K562 (cell line): Measurements from ENCODE around the gene GPC2. TPM values are rescaled to one million over a fixed set of nuclear protein-coding genes. Genes with fewer than 3 reads are reported as not detected.

Experiments
- BMI1 ChIP-seq: fragments of 150-350 bp; IDR thresholded peaks from 2 replicates; pipeline ENCODE4 v1.6.1; 2014; ENCODE audit warnings: low read length
- HDAC2 ChIP-seq: fragments of 450-650 bp; IDR thresholded peaks from 2 replicates; pipeline ENCODE4 v1.6.1; 2016; ENCODE audit warnings: mild to moderate bottlenecking
- KAT7 ChIP-seq: sonication (generic); formaldehyde crosslinking; IDR thresholded peaks from 2 replicates; pipeline ENCODE4 v1.8.0; 2022; ENCODE audit warnings: missing genetic modification reagents, mild to moderate bottlenecking, borderline replicate concordance
- LCOR ChIP-seq: sonication (generic); formaldehyde crosslinking; IDR thresholded peaks from 2 replicates; pipeline ENCODE4 v1.8.0; 2022; ENCODE audit warnings: mild to moderate bottlenecking, missing genetic modification reagents
- polyA plus RNA-seq, 8 experiments: library from polyadenylated mRNA; depleted of rRNA in 4 of 8; stranded (reverse) in 5 of 8; unstranded in 3 of 8; fragments of >200 nt; fragmentation: Nextera tagmentation in 2 of 8; fragmentation: Illumina TruSeq in 1 of 8; extraction: Ambion mirVana in 2 of 8; extraction: Trizol in 1 of 8; gene quantifications; 2 replicates each; pipeline versions ENCODE4 v1.2.1 to v1.2.3, GENCODE V29; 2011 to 2014; ENCODE audit warnings: inconsistent platforms in 1 of 8, missing spikeins in 1 of 8
- total RNA-seq, 7 experiments: library from RNA; depleted of rRNA in 6 of 7; stranded (reverse); fragments of >200 nt in 6 of 7; fragmentation: Illumina TruSeq in 2 of 7; extraction: Trizol in 2 of 7; gene quantifications; 2 replicates each; pipeline versions ENCODE4 v1.2.1 to v1.2.3, GENCODE V29; 2011 to 2021; ENCODE audit warnings: low replicate concordance in 1 of 7
- TF ChIP-seq, protein P1 (sequence below), 2 experiments: fragments of 450-650 bp; formaldehyde crosslinking in 1 of 2; IDR thresholded peaks; 2 replicates each; pipeline versions ENCODE4 v1.4.0 to v1.6.1; 2014 to 2020; ENCODE audit warnings: mild to moderate bottlenecking in 2 of 2, borderline replicate concordance in 1 of 2, low read depth in 1 of 2
- TF ChIP-seq, protein P2 (sequence below): sonication (generic); IDR thresholded peaks from 2 replicates; pipeline ENCODE4 v1.6.1; 2016

GPC2 gene
- total and polyA plus RNA-seq, 9 of the 15 experiments (the other 6 are each of a cell fraction or from before 2014, with no cell fraction given): 0.06 to 7.7 (median 1.4) TPM; not detected in 1

DNA sequence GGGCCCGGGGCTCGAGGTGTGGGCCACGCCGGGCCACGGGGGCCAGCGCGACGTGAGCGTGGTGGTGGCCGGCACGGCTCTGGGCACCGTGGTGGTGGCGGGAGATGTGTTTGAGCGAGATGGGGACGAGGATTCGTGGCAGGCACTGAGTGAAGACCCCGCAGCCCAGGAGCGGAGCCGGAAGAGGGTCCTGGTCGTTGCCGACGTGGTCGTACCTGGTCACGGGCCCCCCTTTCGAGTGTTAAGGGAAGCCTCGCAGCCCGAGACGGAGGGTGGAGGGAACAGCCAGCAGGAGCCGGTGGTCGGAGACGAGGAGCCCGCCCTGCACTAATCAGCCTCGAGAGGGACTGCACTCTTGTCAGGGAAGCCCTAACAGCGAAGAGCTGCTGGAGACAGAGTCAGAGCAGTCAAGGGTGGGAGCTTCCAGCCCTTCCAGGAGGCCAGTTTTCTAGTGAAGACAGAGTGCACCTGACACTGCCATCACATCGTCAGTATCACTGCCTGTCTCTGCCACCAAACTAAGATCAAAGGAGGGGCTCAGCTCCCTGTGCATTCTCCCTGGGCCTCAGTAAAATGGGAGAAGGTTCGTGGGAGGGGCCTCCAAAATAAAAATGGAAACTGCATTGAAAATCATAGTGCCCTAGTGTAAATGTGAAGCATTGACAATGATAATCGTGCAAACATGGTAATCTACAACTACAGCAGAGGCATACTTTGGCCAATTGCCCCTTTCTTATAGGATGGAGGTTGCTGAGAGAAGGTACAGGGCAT, 49.1 kb downstream of the GPC2 start (continued):
- TF ChIP-seq, protein P1, sequence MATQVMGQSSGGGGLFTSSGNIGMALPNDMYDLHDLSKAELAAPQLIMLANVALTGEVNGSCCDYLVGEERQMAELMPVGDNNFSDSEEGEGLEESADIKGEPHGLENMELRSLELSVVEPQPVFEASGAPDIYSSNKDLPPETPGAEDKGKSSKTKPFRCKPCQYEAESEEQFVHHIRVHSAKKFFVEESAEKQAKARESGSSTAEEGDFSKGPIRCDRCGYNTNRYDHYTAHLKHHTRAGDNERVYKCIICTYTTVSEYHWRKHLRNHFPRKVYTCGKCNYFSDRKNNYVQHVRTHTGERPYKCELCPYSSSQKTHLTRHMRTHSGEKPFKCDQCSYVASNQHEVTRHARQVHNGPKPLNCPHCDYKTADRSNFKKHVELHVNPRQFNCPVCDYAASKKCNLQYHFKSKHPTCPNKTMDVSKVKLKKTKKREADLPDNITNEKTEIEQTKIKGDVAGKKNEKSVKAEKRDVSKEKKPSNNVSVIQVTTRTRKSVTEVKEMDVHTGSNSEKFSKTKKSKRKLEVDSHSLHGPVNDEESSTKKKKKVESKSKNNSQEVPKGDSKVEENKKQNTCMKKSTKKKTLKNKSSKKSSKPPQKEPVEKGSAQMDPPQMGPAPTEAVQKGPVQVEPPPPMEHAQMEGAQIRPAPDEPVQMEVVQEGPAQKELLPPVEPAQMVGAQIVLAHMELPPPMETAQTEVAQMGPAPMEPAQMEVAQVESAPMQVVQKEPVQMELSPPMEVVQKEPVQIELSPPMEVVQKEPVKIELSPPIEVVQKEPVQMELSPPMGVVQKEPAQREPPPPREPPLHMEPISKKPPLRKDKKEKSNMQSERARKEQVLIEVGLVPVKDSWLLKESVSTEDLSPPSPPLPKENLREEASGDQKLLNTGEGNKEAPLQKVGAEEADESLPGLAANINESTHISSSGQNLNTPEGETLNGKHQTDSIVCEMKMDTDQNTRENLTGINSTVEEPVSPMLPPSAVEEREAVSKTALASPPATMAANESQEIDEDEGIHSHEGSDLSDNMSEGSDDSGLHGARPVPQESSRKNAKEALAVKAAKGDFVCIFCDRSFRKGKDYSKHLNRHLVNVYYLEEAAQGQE (IDR thresholded peaks at IDR 0.05; ENCODE audit: borderline replicate concordance): no peak
- TF ChIP-seq, protein P1 (CRISPR knock-in tag; IDR thresholded peaks at IDR 0.05; ENCODE audit: low read depth): no peak
- no peak for TF ChIP-seq LCOR (CRISPR knock-in tag)
- TF ChIP-seq, protein P2, sequence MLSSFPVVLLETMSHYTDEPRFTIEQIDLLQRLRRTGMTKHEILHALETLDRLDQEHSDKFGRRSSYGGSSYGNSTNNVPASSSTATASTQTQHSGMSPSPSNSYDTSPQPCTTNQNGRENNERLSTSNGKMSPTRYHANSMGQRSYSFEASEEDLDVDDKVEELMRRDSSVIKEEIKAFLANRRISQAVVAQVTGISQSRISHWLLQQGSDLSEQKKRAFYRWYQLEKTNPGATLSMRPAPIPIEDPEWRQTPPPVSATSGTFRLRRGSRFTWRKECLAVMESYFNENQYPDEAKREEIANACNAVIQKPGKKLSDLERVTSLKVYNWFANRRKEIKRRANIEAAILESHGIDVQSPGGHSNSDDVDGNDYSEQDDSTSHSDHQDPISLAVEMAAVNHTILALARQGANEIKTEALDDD: no peak
- no peak for TF ChIP-seq BMI1
- TF ChIP-seq KAT7 (CRISPR knock-in tag): peak; percentile 88
- TF ChIP-seq HDAC2: no peak
- TF ChIP-seq, all 486 proteins: peak for 19
